H1 (cell line): ENCODE data around the gene ROGDI. TPM values are rescaled to one million over a fixed set of nuclear protein-coding genes. Genes with fewer than 3 reads are reported as not detected.
A peak's percentile ranks its signal among the peaks of the same experiment; 100 is the strongest.

Source experiments
- CHD2 ChIP-seq: IDR thresholded peaks from 2 replicates; pipeline ENCODE4 v1.6.1; 2012; ENCODE audit warnings: low read length, improper control_type of control experiment
- CREB1 ChIP-seq: IDR thresholded peaks from 2 replicates; pipeline ENCODE4 v1.6.1; 2012; ENCODE audit warnings: inconsistent platforms
- KDM4A ChIP-seq: IDR thresholded peaks from one replicate; pipeline ENCODE4 v1.7.1; 2012; ENCODE audit warnings: low read depth, mild to moderate bottlenecking, moderate library complexity, low read length, inconsistent platforms; ENCODE audit not compliant: severe bottlenecking
- RFX5 ChIP-seq: IDR thresholded peaks from 2 replicates; pipeline ENCODE4 v1.6.1; 2011; ENCODE audit warnings: low read depth, low read length, improper control_type of control experiment, borderline replicate concordance
- RXRA ChIP-seq: IDR thresholded peaks from 2 replicates; pipeline ENCODE4 v1.6.1; 2011; ENCODE audit warnings: low read depth, mild to moderate bottlenecking, low read length, moderate library complexity; ENCODE audit not compliant: insufficient read depth
- SIN3A ChIP-seq, 2 experiments: IDR thresholded peaks in 1 of 2; conservative IDR thresholded peaks in 1 of 2; 2 replicates each; pipeline ENCODE4 v1.6.1; 2011 to 2012; ENCODE audit warnings: low read length in 2 of 2, improper control_type of control experiment in 1 of 2, low read depth in 1 of 2, mild to moderate bottlenecking in 1 of 2
- SIX5 ChIP-seq: IDR thresholded peaks from 2 replicates; pipeline ENCODE4 v1.6.1; 2011; ENCODE audit warnings: mild to moderate bottlenecking, low read depth, low read length
- SP4 ChIP-seq: IDR thresholded peaks from 2 replicates; pipeline ENCODE4 v1.6.1; 2012; ENCODE audit warnings: low read length, inconsistent platforms
- SRF ChIP-seq: IDR thresholded peaks from 2 replicates; pipeline ENCODE4 v1.6.1; 2011; ENCODE audit warnings: mild to moderate bottlenecking, low read depth, low read length, moderate library complexity
- TBP ChIP-seq: IDR thresholded peaks from 2 replicates; pipeline ENCODE4 v1.6.1; 2011; ENCODE audit warnings: low read depth, low read length, improper control_type of control experiment
- polyA plus RNA-seq, 7 experiments: library from polyadenylated mRNA; depleted of rRNA in 3 of 7; stranded (reverse) in 5 of 7; unstranded in 2 of 7; fragments of >200 nt in 5 of 7; fragments of 200-250 nt in 2 of 7; gene quantifications; 1 replicate in 5 of 7; 2 replicates in 1 of 7; 4 replicates in 1 of 7; pipeline versions ENCODE4 v1.2.1 to v1.2.3, GENCODE V29; 2011 to 2013; ENCODE audit warnings: missing spikeins in 2 of 7, mixed read lengths in 2 of 7
- total RNA-seq: library from RNA; stranded (reverse); fragmentation: NEBNext Ultra II Directional; extraction: Animal tissue kit (Norgen Biotek cat#: 25700); gene quantifications from 2 replicates; pipeline ENCODE4 v1.2.1, GENCODE V29; 2021
- TF ChIP-seq, protein P1 (sequence below): fragments of 300-600 bp; sonication (generic); IDR thresholded peaks from 2 replicates; pipeline ENCODE4 v1.7.1; 2012; ENCODE audit warnings: low read length, moderate library complexity, mild to moderate bottlenecking, inconsistent platforms; ENCODE audit not compliant: insufficient replicate concordance

Gene ROGDI
- total and polyA plus RNA-seq, 2 of the 8 experiments (the other 6 are each of a cell fraction or from before 2014, with no cell fraction given), result 27.4 to 68.4 TPM

DNA sequence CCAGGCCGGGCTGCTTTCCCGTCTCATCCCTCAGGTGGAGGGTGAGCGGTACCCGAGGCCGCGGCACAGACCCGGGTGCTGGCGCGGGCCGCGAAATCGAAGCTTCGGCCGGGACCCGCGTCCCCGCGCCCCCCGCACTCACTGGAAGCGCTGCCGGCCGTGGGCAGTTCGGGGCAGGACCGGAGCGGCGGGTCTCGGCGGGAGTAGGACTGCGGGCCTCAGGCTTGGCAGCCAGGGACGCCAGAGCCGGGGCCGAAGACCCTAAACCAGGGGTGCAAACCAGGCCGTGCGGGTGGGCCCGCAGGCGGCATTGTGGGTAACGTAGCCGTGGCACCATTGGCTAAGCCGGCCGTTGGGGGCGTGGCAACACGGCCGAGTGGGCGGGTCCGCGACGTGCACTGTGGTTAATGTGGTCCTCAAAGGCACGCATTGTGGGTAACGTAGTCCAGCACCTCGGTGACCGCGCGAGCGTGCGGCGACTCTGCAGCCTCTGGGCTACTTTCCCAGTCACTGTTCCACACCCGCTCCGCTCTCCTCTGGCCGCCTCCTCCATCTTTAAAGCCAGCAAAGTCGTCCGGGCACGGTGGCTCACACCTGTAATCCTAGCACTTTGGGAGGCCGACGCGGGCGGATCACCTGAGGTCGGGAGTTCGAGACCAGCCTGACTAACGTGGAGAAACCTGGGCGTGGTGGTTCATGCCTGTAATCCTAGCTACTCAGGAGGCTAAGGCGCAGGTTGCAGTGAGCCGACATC lies 35.4 kb downstream of the ROGDI start, which contains the start of gene ZNF500 (continued):
- peak; percentile 64 for TF ChIP-seq CHD2
- TF ChIP-seq, protein P1, sequence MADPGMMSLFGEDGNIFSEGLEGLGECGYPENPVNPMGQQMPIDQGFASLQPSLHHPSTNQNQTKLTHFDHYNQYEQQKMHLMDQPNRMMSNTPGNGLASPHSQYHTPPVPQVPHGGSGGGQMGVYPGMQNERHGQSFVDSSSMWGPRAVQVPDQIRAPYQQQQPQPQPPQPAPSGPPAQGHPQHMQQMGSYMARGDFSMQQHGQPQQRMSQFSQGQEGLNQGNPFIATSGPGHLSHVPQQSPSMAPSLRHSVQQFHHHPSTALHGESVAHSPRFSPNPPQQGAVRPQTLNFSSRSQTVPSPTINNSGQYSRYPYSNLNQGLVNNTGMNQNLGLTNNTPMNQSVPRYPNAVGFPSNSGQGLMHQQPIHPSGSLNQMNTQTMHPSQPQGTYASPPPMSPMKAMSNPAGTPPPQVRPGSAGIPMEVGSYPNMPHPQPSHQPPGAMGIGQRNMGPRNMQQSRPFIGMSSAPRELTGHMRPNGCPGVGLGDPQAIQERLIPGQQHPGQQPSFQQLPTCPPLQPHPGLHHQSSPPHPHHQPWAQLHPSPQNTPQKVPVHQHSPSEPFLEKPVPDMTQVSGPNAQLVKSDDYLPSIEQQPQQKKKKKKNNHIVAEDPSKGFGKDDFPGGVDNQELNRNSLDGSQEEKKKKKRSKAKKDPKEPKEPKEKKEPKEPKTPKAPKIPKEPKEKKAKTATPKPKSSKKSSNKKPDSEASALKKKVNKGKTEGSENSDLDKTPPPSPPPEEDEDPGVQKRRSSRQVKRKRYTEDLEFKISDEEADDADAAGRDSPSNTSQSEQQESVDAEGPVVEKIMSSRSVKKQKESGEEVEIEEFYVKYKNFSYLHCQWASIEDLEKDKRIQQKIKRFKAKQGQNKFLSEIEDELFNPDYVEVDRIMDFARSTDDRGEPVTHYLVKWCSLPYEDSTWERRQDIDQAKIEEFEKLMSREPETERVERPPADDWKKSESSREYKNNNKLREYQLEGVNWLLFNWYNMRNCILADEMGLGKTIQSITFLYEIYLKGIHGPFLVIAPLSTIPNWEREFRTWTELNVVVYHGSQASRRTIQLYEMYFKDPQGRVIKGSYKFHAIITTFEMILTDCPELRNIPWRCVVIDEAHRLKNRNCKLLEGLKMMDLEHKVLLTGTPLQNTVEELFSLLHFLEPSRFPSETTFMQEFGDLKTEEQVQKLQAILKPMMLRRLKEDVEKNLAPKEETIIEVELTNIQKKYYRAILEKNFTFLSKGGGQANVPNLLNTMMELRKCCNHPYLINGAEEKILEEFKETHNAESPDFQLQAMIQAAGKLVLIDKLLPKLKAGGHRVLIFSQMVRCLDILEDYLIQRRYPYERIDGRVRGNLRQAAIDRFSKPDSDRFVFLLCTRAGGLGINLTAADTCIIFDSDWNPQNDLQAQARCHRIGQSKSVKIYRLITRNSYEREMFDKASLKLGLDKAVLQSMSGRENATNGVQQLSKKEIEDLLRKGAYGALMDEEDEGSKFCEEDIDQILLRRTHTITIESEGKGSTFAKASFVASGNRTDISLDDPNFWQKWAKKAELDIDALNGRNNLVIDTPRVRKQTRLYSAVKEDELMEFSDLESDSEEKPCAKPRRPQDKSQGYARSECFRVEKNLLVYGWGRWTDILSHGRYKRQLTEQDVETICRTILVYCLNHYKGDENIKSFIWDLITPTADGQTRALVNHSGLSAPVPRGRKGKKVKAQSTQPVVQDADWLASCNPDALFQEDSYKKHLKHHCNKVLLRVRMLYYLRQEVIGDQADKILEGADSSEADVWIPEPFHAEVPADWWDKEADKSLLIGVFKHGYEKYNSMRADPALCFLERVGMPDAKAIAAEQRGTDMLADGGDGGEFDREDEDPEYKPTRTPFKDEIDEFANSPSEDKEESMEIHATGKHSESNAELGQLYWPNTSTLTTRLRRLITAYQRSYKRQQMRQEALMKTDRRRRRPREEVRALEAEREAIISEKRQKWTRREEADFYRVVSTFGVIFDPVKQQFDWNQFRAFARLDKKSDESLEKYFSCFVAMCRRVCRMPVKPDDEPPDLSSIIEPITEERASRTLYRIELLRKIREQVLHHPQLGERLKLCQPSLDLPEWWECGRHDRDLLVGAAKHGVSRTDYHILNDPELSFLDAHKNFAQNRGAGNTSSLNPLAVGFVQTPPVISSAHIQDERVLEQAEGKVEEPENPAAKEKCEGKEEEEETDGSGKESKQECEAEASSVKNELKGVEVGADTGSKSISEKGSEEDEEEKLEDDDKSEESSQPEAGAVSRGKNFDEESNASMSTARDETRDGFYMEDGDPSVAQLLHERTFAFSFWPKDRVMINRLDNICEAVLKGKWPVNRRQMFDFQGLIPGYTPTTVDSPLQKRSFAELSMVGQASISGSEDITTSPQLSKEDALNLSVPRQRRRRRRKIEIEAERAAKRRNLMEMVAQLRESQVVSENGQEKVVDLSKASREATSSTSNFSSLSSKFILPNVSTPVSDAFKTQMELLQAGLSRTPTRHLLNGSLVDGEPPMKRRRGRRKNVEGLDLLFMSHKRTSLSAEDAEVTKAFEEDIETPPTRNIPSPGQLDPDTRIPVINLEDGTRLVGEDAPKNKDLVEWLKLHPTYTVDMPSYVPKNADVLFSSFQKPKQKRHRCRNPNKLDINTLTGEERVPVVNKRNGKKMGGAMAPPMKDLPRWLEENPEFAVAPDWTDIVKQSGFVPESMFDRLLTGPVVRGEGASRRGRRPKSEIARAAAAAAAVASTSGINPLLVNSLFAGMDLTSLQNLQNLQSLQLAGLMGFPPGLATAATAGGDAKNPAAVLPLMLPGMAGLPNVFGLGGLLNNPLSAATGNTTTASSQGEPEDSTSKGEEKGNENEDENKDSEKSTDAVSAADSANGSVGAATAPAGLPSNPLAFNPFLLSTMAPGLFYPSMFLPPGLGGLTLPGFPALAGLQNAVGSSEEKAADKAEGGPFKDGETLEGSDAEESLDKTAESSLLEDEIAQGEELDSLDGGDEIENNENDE, result no peak
- TF ChIP-seq SIN3A (conservative IDR thresholded peaks at IDR 0.05 in 1 of 2, IDR thresholded peaks at IDR 0.05 in 1 of 2; ENCODE audit: low read depth in 1 of 2, low read length in 2 of 2), result peak in 1 of 2 experiments; percentile 45; a peak in 2 of 4 replicates
- TF ChIP-seq SIX5, result peak; percentile 87
- no peak for TF ChIP-seq RXRA
- no peak for TF ChIP-seq SRF
- TF ChIP-seq SP4, result peak; percentile 94
- peak; percentile 62; the same call in 1 of the 2 replicates for TF ChIP-seq TBP
- peak; percentile 85 for TF ChIP-seq KDM4A
- peak; percentile 84 for TF ChIP-seq CREB1
- TF ChIP-seq RFX5, result no peak
